Pons (tissue), 1 donor: ENCODE measurements around the gene PARVB.

ENCODE experiments used
- DNase-seq: peaks from one replicate; pipeline ENCODE4 v3.0.0-alpha.2; 2016; ENCODE audit warnings: low spot score

PARVB gene

GRCh38 chr22:44185237-44186120 is 161.4 kb downstream of the PARVB start:
- no peak for DNase-seq

GRCh38 chr22:44186121-44186510 is 162.0 kb downstream of the PARVB start:
- DNase-seq = no peak

DNA sequence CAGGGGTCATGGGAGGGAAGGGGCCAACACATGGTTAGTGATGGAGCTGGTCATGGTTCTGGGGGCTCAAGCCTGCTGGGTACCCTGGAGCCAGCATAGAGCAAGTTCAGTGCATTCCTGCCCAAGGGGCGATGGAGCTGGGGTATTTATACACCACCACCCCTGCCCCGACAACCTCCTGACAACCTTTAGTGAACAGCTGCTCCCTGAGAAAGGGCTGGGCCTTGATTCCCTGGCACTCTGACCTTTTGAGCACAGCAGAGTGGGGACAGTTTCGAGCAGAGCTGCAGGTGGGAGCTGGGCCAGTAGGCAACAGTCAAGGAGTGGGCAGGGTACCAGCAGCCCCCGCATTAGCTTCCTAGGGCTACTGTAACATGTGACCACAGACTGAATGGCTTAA is 162.6 kb downstream of the PARVB start:
- no peak for DNase-seq

DNA sequence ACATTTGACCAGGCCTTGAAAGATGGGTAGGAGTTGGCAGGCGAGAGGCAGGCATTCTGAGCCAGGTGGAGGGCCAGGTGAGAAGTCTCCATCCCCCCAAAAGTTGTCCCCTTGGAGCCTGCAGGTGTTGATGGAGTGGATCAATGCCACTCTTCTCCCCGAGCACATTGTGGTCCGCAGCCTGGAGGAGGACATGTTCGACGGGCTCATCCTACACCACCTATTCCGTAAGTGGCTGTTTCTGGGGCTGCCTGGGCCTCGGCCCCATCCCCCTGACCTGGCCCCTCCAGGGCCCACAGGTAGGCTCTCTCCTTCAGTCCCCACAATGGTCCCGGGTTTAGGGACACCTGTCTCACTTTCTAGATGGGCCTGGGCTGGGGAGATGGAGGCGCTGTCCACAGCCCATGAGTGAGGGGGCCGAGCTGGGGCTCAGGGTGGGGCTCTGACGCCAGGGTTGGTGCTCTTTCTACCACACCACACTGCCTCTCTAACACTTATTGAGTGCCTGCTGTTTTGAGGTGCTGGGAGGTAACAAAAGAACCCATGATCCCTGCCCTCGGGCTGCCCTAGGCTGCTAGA is 163.6 kb downstream of the PARVB start:
- no peak for DNase-seq

- DNase-seq = no peak
Observed at GRCh38 chr22:44188316-44188715, 164.2 kb downstream of the PARVB start.

- no peak for DNase-seq
Observed at GRCh38 chr22:44188986-44189630, 165.0 kb downstream of the PARVB start.

- DNase-seq = no peak
Observed at GRCh38 chr22:44190381-44190976, 166.4 kb downstream of the PARVB start.

DNA sequence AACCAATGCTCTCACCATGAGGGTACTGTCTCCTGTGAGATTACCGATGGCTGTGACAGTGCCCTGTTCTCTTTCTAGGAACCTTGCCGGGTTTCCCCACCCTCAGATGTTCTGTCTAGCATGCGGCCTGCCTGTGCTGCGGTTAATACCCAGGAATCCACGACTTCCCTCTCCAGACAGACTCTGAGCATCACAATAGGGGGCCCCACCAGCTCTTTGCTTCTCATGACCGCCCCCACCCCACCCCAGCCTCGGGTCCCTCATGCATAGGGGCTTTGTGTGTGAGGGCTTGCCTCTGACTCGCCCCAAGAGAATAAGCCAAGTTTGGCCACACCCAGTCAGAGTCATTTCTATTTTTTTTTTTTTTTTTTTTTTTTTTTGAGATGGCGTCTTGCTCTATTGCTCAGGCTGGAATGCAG is 166.9 kb downstream of the PARVB start:
- no peak for DNase-seq

DNA sequence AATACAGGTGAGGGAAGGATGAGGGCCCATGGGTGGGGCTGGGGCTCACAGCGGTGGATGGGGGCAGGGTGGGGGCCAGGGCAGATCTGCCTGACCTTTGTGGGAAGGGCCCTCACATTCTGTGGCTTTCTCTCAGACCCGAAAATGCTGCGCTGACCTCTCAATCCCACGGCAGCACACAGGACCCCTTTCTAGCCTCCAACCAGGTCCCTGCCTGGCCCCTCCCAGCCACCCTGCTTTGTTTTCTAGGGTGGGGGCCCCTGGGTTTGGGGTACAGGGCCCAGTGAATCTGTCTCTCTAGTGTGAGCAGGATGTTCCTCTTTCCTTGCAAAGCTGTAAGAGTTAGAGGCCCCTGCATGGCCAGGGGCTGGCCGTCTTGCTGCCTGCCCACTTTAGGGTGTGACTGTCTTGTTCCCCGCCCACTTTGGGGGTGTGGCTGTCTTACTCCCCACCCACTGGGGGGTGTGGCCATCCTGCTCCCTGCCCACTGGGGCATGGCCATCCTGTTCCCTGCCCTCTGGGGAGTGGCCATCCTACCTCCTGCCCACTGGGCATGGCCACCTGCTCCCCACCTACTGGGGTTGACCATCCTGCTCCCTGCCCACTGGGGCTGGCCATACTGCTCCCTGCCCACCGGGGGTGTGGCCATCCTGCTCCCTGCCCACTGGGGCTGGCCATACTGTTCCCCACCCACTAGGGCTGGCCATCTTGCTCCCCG is 168.2 kb downstream of the PARVB start:
- no peak for DNase-seq

DNA sequence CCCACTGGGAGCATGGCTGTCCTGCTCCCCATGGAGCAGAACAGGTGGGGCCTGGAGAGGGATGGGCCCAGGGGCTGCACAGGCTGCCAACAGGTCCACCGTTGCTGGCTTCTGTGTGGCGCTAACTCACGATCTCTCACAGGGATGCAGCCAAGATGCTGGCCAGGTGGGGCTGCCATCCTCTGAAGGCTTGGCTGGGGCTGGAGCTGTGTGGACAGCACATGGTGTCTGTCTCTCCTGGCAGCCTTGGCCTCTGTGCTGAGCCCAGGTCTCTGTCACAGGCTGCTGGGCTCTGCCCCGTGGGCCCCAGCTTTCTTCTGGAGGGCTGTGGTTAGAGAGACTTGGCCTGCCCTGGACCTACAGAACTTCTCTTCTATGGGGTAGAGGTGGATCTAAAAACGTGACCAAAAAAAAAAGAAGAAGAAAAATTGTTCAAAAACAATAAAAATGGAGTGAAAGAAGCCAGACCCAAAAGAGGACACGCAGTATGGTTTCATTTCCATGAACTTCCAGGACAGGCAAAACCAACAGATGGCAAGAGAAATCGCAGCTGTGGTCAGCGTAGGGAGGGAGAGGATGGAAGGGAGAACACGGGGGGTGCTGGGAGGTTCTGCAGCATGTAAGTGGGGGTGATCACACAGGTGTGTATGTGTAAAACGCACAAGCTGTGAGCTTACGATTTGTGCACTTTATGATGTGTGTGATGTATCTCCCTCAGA is 168.9 kb downstream of the PARVB start:
- DNase-seq = no peak

GRCh38 chr22:44193535-44193891 is 169.4 kb downstream of the PARVB start:
- no peak for DNase-seq

DNA sequence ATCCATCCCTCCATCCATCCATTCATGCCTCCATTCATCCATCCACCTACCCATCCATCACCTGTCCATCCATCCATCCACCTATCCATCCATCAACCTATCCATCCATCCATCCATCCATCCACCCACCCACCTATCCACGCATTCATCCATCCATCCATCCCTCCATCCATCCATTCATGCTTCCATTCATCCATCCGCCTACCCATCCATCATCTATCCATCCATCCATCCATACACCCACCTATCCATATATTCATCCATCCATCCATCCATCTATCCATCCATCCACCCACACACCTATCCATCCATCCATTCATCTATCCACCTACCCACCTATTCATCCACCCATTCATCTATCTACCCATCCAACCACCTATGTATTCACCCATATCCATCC is 170.5 kb downstream of the PARVB start:
- DNase-seq = no peak

DNA sequence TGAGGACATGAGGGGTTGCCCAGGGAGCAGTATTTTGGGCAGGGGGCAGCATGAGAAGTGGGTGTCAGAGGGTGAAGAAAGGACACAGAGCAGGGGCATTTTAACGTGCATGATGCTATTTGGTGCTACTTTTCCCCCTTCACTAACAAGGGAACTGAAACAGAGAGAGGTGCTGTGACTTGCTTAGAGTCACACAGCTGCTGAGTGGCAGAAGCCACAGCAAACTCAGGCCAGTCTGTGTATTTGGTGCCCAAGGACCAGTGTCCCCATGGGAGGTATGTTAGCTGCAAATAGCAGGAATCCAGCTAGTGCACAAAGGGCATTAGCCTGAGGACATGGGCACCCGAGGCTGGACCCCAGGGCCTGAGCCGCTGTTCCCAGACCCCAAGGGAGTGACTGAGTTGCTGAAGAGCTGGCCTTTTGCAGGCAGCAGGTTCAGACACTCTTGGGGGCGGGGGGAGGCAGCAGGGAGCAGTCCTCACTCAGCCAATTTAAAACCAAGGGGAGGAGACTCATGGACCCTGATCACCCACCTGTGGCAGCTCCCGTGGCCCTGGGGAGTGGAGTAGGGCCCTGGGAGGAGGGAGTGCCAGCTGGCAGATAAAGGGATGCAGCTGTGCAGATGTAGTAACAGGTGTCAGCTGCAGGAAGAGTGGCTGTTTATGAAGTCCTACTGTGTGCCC is 171.2 kb downstream of the PARVB start:
- no peak for DNase-seq

DNA sequence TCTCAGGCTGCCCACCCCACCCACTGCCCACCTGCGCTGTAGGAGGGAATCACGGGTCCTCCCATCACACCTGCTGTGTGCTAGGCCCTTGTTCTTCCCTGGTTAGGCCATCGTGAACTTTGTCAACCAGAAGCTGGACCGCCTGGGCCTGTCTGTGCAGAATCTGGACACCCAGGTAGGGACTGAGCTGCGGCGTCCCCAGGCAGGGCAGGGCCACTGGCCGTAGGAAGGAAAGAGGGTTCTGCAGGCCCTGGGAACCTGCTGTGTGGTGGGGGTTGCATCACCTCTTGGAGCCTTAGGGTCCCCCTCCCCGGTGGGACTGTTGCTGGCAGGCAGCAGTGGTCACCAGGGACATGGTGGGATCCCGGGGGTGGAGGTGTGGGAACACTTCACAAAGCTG is 172.1 kb downstream of the PARVB start:
- DNase-seq = no peak

DNA sequence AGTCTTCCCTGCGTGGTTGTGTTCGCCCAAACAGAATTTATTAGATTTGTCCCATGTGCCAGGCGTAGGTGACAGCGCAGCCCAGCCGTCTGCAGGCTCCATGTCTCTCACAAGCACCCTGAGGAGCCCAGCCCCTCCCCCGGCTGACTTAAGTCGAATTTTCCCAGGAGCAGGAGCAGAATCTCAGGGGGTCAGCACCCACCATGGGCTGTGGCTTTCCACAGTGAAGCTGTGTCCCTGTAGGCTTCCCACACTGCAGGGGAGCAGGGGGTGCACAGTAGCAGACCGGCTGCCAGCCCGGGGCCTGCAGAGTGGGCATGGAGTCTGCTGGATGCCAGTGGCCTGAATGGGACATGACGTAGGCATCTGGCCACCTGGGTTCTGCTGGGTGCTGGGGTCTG is 172.6 kb downstream of the PARVB start:
- DNase-seq = no peak

GRCh38 chr22:44197271-44197670 is 173.2 kb downstream of the PARVB start:
- no peak for DNase-seq

GRCh38 chr22:44199164-44199563 is 175.1 kb downstream of the PARVB start:
- no peak for DNase-seq

- no peak for DNase-seq
Observed at GRCh38 chr22:44199866-44200265, 175.8 kb downstream of the PARVB start.

GRCh38 chr22:44200451-44200850 is 176.3 kb downstream of the PARVB start:
- no peak for DNase-seq

DNA sequence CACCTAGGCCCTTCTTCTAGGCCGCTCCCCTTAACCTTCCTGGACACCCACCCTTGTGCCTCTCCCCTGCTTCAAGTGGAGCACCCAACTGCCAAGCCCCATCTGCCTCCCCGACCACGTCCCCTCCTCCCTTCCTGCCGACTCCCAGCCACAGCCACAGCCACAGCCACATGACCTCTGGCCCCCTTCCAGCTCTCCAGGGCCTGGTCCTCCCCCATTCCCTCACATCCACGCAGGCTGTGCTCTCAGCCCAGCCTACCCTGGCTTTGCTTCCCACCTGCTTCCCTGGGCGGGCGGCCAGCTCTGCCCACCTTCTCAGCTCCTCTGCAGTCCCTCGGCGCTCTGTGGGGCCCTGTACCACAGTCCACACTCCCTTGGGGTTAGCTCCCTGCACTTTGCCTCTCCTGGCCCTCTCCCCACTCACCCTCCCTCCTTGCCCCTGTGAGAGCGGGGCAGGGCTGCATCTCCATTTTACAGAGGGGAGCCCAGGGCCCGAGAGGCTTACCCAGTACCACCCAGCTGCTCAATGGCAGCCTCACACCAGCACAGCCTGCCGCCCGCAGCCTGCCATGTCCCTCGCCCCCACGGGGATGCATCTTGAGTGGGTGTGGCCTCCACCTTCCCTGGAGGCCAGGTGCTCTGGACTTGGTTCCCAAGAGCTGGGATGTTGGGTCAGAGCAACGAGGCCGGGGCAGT is 176.9 kb downstream of the PARVB start:
- DNase-seq = no peak
